HG03066 (cell line): ENCODE results near the gene RNU6-1.

Experiments used
- ATAC-seq: cut with Tn5 transposase; IDR thresholded peaks from one replicate; pipeline ENCODE4 v1.9.1; 2021; ENCODE audit warnings: low read depth; ENCODE audit not compliant: unreplicated experiment

RNU6-1 gene

DNA sequence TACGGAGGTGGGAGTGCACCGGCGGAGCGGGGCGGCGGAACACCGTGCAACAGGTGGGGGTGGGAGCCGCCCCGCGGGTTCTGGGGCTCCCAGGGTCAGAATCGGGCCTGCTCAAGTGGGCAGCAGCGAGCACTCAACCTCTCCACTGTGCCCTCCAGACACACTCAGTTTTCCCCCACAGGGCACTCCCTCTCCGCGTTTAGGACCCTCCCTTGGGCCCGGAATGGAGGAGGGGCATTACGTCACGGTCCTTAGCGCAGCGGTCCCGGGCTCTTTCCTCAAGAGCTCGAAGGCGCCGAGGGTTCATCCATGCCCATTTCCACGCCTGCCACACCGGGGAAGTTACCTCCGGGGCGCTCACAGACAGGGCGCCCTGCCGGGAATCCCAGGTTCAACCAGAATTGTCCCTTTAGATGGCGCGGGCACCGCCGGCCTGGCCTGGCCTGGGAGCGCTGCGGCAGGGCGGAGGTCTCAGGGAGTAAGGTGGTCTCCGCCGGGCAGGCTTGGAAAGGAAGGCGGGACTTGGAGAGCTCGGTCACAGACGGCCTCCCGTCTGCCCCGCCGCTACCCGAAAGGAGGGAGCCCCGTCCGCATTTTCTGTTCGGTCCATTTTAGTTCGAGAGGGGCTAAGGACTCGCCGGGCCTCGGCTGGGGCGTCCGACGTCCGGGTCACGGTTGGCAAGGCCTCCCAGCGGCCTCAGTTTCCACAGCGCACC is 5.1 kb downstream of the RNU6-1 start:
- no peak for ATAC-seq

DNA sequence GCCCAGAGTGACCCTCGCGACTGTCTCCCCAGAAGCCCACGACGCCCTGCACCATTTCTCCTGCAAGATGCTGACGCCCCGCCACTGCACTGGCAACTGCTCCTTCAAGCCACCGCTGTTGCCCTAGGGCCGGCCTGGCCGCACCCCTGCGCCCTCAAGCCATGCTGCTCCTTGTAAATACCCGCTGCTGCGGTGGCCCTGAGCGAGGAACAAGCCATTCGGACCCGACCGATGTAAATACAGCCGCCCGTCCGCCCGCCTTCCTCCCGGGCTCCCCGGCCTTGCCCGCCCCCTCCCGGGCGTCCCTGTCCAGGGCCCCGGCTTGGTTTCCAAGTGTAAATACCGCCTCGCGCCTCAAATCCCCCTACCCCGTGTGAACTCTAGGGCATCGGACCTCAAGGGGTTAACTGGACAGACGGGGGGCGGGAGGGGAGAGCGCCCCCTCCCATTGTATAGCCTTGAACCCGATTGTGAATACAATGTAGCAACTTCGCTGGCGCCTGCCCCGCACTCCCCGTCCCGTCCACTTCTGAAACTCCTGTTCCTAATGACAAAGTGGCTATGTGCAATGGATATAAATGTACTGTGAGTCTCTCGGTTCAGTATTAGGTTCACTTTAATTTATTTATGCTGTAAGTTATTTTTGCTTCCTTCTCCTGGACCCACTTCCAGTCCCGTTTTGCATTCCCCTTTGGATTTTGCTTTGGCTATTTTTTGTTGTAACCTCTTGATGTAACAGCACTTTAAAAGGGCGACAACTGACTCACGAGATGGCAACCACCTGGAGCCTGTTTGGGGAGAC is 5.9 kb downstream of the RNU6-1 start:
- no peak for ATAC-seq

DNA sequence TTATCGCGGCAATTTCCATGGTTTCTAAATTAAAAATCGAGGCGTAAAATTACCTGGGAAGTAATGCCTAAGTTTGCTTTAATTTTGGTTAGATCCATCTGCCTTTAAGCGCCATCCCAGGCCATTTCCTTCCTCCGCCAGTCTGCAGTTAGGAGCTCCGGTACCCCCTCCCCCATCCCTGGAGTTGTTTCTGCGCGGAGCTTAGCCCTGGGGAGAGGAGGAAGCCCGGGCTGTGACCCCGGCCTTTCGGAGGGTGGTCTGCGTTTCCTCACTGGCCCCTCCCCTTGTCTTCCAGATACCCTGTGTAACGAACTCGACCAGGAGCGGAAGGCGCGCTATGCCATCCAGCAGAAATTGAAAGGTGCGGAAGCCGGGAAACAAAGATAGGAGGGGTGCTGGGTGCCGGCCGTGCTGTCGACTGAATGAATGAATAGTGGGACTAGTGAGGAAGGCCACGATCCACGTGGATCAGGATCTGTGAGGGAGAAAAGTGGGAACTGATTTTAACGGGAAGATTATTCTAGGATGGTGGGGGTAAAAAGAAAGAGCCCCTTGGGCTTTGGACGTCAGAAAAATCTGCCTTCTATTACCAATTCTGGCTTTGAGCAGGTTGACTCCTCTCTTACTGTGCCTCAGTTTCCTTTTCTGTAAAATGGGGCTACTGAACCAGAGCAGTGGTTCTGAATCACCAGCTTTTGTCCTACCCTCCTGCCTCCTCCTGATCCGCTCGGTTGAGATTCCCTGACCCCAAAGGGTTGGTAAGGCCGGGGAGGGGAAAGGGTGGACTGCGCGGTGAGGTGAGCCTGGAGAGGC is 6.7 kb downstream of the RNU6-1 start:
- no peak for ATAC-seq

DNA sequence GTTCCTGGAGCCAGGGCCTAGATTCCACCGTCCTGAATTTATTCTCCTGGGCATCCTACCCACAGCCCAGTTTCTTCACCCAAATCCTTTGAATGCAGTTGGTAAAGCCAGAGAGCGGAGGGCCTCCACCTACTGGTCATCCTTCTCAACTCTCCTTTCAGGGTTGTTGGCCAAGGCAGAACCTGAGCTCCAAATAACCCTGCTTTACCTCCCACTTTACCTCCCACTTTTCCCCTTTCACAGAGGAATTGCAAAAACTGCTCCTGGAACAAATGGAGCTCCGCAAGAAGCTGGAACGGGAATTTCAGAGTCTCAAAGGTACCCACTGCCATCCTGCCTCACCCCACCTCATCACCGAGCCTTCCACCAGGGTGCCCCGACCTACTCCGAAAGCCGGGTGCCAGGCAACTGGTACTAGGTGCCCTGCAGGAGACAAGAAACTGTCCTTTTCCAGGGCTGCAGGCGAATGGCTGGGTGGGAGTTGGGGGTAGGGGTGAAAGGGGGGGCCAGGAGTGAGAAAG is 7.8 kb downstream of the RNU6-1 start:
- no peak for ATAC-seq

DNA sequence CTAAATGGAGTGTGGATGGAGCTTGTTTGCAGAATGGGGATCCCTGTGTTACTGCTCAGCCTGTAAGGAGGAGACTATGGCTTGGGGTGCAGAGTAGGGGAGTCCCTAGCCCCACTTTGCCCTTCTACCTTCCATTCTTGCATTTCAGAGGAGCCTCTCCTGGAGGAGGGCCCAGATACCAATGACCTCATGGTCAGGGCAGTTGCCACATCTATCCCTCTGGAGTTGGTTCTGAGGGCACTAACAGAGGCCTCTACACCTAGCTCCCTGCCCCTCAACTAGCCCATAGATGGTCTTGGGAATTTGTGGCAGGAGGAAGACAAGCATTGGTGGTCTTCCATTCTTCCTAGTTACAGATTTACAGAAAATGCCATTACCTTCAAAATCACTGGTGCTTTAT is 8.5 kb downstream of the RNU6-1 start:
- ATAC-seq = no peak

DNA sequence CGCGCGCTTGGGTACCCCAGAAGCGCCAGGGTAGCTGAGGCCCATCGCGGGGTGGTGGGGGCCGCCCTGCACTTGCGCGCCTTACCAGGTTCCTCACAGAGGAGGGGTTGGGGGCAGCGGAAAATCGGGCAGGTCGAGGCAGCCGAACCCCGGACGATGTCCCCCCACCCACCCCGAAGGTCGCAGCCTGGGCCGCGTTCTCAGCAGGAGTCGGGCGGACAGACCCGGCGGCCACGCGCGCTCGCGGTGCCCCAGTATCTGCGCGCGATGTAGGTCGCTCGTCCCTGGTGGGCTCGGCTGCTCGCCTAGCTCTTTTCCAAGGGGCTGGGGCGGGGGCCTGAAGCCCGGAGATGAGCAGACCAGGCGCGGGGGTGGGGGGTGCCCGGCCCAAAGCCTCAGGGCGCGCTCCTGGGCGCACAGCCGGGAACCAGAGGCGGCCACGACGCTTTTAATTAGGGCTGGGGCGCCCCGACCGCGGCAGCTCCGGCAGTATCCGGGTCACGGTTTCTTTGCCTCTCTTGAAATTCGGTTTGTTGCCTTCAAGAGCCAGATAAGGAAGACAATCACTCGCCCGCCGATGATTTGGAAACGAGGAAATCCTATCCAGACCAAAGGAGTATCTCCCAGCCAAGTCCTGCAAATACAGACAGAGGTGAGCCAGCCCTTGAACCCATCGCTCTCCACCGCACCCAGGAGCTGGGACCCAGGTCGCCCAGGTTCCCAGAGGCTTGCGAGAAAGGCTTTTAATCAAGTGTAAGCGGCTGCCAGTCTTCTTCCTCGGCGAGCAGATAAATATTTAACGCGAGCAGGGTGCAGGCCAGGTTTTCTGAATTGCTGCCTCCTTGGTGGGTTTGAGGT is 10.0 kb downstream of the RNU6-1 start:
- ATAC-seq = no peak

DNA sequence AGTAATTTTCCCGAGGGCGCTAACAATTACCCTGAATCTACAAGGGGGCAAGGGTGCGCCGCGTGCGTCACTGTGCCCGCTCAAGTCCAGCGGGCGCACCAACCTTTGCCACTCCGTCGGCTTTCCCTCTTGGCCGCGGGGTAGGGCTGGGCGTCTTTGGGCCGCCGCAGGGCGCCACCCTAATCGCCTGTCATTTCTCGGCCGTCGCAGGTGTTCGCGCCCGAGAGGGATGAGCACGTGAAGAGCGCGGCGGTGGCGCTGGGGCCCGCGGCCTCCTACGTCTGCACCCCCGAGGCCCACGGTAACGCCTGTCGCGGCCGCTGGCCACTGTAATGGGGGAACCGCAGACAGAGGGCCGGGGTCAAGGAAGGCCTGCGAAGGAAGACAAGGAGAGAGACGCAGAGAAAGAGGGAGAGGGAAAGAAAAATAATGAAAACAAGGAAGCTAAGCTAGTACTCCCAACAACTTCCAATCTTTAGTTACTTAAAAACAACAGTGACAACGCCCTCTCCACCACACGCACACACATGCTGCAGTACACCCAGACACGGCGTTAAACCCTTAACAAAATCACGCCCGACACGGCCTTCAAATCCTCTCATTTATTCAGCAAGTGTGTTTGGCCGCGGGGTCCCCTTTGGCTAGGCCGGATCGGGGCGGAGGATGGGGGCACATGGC is 10.7 kb downstream of the RNU6-1 start:
- ATAC-seq = no peak

DNA sequence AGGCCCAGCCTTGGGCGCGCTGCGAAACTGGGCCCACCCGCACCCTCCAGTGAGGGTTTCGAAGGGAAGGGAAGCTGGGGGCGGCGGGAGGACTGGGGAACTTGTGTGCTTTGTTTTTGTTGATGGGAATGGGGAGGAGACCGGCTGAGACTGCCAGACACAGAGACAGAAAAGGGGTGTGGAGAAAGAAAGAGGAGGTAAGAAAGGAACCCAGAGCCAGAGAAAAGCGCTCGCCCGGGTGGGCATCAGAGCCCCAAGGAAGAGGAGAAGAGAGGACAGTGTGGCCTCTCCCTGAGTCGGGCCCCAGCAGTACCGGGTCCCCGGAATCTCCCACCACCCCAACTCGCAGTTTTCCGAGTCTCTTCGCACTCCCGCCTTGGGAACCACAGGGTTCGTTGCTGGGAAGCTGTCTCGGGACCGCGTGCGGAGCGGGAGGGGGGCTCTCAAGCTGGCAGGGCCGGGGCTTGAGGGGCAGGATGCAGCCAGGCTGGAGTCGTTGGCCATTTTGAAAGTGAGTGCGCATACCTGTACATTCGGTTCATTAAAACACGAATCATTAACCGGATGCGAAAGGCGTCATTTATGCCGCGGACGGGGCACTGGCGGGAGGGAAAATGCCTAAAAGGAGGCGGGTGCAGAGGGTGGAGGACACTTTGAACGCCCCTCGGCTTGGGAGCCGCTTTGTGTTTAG is 11.4 kb downstream of the RNU6-1 start:
- ATAC-seq = no peak

DNA sequence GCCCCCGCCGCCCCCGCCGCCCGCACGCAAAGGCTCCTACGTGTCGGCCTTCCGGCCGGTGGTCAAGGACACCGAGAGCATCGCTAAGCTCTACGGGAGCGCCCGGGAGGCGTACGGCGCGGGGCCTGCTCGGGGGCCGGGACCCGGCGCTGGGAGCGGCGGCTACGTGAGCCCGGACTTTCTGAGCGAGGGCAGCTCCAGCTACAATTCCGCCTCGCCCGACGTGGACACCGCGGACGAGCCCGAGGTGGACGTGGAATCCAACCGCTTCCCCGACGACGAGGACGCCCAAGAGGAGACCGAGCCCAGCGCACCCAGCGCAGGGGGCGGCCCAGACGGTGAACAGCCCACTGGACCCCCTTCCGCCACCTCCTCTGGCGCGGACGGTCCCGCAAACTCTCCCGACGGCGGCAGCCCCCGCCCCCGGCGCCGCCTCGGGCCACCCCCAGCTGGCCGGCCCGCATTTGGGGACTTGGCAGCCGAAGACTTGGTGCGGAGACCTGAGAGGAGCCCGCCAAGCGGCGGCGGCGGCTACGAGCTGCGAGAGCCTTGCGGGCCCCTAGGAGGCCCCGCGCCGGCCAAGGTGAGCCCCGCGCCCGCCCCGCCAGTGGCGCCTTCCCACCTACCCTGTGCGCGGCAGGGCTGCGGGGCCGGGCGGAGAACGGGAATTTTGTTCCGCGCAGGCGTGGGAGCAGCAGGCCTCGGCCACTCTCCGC is 12.1 kb downstream of the RNU6-1 start:
- no peak for ATAC-seq

DNA sequence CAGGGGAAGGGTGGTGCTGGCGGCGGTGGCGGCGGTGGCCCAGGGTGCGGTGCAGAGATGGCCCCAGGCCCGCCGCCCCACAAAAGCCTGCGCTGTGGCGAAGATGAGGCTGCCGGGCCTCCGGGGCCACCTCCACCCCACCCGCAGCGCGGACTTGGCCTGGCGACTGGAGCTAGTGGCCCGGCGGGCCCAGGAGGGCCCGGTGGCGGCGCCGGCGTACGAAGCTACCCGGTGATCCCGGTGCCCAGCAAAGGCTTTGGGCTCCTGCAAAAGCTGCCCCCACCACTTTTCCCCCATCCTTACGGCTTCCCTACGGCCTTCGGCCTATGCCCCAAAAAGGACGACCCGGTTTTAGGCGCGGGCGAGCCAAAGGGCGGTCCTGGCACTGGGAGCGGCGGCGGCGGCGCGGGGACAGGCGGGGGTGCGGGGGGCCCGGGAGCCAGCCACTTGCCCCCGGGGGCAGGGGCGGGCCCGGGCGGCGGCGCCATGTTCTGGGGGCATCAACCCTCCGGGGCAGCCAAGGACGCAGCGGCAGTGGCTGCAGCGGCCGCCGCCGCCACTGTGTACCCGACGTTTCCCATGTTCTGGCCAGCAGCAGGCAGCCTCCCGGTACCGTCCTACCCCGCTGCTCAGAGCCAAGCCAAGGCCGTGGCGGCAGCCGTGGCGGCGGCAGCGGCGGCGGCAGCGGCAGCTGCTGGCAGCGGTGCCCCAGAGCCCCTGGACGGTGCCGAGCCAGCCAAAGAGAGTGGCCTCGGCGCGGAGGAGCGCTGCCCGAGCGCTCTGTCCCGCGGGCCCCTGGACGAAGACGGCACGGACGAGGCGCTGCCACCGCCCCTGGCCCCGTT is 12.9 kb downstream of the RNU6-1 start:
- no peak for ATAC-seq

DNA sequence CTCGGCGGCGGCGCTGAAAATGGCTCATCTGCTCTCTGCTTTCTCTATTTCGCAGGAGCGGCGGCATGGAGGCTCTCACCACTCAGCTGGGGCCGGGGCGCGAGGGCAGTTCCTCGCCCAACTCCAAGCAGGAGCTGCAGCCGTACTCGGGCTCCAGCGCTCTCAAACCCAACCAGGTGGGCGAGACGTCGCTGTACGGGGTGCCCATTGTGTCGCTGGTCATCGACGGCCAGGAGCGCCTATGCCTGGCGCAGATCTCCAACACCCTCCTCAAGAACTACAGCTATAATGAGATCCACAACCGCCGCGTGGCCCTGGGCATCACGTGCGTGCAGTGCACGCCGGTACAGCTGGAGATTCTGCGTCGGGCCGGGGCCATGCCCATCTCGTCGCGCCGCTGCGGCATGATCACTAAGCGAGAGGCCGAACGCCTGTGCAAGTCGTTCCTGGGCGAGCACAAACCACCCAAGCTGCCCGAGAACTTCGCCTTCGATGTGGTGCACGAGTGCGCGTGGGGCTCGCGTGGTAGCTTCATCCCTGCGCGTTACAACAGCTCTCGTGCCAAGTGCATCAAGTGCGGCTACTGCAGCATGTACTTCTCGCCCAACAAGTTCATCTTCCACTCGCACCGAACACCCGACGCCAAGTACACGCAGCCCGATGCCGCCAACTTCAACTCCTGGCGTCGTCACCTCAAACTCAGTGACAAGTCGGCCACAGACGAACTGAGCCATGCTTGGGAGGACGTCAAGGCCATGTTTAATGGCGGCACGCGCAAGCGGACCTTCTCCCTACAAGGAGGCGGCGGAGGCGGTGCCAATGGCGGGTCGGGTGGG is 13.7 kb downstream of the RNU6-1 start:
- ATAC-seq = no peak

DNA sequence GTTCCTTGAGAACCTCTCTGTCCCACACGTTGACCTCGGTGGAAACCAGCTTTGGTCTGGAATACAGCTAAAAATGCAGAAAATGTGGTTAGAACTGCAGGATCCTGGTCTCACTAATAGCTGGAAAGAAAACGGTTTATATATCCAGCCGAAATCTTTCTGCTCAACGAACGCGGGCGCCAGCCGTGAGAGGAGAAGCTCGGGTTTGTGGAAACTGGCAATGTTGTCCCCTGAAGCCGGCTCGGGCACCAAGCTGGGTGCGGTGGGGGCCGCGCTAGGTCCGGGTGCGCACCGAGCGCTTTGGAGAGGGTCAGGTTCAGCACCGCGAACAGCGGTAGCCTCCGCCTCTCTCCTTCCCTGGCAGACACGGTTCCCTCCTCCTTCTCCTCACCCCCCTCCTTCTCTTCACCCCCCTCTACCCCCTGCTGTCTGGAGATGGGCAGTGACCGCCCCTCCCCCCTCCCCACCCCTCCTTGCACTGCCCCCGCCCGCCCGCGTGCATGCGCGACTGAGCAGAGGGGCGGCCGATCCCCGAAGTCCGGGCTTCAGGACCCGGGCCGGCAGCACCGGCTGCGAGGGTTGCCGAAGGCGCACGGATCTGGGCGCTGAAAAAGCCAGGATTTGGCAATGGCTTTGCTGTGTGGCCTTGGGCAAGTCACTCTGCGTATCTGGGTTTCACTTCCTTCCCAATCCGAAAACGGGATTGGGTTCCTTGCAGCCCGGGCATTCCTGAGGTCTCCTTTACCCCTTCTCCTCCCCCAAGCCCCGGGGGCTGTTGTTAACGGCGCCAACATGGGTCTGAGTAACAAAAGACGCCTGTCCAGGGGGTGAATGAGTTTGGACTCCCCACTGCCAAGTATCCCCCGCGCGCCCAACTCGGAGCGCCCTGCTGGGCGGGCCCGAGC is 14.6 kb downstream of the RNU6-1 start, which contains the start of gene SKOR1:
SKOR1 (plus strand) TSS at position 534 of the 905 bp plus-strand sequence; CDS start at position 628, 94 bp downstream.
- ATAC-seq = no peak

DNA sequence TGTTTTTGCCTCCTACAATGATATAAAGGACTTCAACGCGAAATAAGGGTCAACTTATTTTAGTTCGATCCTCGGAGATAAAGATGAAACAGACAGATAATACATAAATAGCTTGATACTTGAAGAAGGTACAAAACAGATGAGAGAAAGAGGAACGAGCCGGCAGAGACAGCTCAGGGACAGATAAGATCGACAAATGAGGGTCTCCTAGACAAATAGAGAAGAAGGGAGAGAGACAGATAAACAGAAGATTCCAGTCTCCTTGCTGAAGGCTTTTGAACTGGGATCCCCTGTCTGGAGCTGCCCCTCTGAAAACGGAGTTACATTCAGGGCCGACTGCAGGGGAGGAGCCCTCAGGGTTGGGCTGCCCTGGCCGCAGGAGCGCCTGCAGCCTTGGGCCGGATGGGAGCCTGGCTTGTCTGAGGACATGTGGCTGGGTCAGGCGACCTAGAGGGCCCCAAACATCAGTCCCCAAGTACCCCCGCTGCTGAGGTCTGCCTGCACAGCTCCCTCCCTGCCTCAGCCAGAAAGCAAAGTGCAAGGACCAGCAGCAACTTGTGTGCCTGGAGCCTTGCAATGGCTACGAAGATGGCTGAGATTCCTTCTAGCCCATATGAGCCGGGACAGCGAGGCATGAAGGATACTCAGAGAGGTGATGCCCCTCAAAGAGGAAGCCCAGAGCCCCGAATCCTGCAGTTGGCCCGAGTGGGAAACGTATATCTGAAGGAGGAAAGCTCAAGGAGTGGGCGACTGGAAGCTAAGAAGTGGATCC is 15.5 kb downstream of the RNU6-1 start:
- no peak for ATAC-seq

DNA sequence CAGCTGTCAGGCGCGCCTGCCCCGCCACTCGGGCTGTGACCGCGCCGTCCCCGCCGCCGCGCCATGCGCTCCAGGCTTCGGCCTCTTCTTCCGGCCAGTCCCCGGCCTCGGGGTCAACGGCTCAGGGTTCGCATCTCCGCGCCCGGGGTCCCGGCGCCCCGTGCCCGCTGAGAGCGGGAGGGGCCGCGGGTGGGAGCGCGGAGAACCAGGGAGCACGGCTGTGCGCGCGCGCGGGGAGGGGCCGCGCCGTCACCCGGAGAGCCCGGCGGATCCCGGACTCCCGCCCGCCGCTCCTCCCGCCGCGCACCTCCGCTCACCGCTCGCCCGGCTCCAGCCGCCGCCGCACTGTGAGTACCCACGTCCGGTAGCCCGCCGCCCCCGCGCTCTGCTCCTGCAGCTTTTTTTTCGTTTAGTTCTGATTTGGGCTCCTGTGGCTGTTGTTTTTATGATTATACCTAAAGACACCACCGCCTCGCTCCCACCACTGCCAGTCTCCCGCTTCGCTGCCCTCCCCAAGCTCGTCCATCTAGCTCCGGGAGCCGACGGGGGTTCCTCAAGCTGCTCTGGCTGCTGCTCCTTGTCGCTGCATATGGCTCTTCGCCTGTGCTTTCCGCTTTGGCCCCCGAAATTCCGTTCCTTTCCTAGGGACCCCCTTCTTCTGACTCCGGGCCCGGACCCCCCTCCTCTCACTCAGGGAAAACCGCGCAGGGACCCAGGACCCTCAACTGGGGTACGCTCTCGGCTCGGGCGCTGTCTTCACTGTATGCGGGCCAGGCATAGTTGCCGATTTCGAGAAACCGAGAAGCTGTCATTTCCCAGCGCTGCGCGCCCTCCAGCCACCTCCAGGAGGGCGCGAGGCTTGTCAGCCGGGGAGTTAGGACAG is 16.3 kb downstream of the RNU6-1 start:
- no peak for ATAC-seq
